GM18873 (cell line): ENCODE measurements around the gene ASIC2.

Source experiments
- ATAC-seq: cut with Tn5 transposase; IDR thresholded peaks from one replicate; pipeline ENCODE4 v1.9.1; 2021; ENCODE audit warnings: mild to moderate bottlenecking, moderate library complexity, moderate number of reproducible peaks; ENCODE audit not compliant: unreplicated experiment, low FRiP score

ASIC2 gene

DNA sequence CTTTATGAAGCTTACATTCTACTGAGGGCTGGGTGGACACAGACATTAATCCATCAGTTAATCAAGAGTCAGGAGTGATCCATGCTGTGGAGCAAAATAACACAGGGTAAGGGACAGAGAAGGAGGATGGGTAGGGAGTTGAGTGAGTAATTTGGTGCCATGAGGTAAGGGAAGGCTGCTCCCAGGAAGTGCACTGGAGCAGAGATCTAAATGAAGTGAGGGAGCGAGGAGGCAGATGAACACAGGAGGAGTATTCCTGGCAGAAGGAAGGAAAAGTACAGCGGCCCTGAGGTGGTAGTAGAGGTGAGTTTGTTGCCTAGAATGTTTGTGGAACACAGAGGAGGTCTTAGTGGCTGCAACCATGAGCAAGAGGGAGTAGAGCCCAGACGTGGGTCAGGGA, 34.8 kb downstream of the ASIC2 start:
- ATAC-seq = no peak

DNA sequence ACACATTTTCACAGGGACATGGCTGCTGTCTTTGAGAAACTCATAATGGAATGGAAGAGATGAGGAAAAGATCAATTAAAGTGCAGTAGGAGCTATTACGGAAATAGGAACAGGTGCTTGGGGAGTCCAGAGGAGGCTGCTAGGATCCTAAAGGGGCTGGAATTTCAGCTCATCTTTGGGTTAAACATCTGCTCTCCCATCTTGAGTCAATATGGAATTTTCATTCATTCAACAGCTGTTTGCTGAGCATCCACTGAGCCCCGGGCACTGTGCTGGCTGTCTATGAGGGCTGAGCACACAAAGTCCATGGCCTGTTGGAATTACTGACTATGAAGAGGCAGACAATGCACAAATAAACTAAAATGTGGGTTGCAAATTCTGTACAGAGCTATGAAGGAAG, 47.9 kb downstream of the ASIC2 start:
- ATAC-seq = no peak

DNA sequence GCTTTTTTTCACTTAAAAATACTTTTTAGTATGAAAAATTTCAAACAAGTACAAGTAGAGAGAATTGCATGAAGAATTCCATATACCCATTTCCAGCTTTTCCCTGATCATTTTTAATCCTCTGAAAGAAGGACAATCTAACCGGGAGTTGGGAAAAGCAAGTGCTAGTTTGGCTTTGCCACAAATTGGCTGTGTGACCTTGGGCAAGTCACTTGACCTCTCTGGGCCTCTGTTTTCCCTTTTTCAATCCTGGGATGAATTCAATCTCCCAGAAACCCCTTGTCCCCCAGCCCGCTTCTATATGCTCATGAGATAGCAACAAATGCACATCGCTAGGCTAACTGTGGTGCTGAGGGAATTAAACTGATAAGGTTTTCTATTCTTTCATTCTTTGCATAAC, 49.4 kb downstream of the ASIC2 start:
- no peak for ATAC-seq

DNA sequence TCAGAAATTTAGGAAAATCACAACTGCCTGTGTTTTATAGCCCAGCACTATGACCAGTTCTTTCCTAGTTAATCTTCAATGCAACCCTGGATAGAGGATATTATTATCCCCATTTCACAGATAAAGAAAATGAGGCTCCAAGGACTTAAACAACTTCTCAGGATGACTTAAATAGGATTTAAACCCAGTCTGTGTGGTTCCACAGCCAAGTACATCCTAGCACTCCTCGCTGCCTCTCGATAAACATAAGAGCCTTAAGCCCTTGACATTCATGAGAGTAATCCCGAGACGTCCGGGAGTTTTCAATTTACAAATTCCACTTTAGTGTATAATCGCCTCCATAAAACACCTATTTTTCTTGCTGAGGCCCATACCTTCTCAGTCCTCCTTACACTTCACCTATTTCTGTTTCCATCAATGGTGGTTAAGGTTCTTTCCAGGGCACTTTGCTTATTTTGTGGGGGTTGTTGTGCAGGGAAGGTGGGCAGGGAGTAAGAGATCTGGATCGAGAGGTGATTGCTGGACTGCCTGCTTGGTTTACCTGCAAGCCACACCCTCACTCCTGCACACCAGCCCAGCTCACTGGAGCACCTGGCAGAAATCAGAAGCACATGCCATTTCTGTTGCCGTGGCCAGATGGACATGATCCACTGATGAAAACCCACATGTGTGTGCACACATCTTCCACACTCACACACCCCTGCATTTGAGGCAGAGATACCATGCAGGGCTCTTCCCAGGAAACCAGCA, 50.5 kb downstream of the ASIC2 start:
- no peak for ATAC-seq

DNA sequence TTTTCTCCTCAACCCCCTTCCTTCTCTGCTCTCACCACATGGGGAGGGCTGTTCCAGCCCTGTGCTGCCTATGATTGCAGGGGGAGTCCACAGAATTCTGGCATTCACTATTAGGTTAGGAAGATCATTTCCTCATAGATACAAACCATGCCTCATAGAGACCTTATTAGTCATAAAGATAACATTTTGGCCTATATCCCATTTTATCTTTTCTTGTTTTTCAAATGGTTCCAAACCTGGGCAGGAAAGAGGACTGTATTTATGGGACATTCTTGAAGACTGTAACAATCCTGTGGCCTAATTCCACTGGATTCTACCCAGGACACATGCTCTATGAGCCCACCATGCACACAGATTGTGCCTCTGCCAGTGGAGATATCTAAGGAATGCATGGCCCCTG, 51.7 kb downstream of the ASIC2 start:
- ATAC-seq = no peak

DNA sequence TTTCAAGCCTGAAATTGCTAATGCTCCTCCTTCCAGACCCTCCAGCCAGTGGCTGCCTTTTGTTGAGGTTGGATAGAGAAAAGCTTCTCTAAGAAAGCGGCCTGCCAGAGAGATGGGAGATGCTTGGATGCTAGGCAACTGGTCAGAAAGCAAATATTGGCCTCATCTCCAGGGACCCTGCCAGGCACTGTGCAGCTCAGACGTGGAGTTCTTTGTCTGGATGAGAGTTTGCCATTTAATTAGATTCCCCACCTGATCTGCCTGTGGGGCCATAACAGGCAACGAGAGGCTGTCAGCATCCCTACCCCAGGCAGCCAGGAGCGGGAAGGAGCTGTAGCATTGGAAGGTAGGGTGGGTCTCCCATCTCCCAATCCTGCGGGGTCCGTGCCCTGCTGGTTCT, 52.7 kb downstream of the ASIC2 start:
- ATAC-seq = no peak

DNA sequence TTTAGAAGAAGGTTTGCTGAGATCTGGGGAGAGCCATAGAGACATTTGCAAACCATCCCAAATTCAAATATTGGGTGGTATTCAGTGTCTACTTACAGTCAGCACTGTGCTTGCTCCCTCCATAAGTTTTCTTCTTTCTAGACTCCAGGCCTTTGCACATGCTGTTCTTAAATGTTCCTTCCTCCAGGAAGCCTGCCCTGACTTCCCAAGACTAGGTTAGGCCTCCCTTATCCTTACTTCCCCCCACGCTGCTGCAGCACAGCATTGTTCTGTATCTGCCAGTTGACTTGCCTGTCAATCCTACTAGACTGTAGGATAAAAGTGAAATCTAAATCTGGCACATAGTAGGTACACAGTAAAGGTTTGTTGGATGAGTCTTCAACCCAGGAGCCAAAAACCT, 53.4 kb downstream of the ASIC2 start:
- no peak for ATAC-seq

DNA sequence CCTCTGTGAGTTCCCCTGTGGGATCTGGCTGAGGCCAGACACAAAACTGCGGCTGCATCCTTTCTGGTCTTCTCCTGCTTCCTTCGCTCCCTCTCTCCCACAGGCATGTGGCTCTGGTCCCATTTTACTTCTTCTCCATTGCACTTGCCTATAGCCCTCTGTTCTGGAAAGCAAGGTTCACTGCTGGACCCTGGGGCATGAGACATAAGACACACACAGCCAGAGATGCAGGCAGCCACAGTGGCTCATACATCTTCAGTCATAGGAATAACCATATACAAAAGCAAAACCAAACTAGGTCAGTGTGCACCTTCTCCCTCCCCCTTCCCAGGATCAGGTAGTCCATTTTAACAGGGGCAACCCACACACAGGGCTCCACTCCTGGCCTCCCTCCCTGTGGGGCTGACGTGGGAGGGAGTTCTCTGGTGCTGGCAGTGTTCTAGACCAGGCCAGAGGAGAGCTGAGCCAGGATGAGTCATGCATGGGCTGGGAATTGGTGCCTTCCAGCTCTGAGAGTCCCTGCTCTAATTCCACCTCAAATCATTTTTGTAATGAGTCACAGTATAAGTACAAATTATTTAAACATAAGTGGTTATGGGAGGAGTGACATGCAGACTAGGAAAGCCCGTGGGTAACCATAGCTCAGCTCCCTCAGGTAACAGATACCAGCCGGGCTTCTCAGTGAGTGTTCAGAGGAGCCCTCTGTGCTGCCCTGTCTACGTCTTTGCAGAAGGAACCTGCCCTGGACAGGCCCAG, 58.0 kb downstream of the ASIC2 start:
- no peak for ATAC-seq

DNA sequence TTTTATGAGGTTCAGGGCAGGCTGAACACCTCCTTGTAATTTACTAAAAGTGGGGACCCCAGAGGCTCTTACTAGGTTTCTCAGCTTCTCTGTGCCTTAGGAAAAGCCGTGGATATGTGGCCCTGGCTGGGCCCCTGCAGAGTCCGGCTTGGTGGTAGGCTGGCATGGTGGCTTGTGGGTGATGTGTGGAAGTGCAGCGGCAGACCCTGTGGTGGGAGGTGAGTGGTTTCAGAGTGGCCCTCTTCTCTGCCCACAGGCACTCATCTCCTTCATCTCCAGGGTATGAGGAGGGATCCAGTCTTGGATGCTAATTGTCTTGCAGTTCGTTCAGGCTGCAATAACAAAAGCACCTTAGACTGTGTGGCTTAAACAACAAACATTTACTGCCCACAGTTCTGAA, 58.9 kb downstream of the ASIC2 start:
- no peak for ATAC-seq

DNA sequence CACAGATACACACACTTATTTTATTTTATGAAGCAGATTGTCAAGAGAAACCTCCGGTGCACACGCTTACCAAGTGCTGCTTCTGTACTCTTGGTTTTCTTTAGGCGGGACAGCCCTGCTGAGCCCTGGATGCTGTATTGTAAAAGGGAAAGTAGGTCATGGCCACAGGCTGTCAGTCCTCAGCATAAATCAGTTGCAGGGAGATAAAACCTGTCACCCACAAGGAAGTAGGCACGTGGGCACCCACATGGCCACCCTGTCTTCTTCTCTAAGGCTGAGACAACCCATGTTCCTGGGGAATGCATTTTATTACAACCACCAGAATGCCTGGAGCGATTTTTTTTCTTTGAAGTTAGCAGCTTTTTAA, 59.3 kb downstream of the ASIC2 start:
- ATAC-seq = no peak

DNA sequence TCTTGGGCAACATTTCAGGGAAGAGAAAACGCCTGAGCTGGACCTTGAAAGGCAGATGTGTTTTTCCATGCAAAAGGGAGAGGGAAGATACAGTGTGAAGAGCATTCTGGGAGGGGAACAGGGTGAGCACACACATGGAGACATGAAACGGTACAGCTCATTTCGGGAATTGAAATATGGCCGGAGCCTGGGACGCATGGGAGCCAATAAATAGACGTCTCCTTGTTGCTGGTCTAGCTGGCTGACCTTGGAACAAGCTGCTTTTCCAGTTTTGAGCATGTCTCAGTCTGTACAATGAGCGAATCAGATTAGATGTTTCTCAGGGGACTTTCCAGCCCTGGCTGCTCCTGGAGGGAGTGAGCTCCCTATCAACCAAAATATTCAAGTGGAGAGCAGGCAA, 63.6 kb downstream of the ASIC2 start:
- ATAC-seq = no peak

DNA sequence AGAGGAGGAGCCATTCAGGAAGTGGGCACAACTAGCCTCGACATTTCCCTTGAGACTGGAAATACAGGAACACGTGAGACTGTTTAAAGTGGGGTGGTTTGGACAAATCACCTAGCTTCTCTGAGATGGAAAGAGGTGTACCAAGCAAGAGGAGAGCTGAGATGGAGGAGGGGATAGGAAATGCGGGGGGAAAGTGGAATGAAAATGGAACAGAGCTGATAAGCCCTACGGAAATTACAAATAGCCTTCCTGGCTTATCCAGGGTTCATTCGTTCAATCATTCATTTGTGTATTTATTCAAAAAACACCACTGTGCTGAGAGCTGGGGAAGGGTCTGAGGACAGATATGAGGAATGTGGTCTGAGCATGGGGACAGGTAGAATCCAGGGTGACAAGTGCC, 64.1 kb downstream of the ASIC2 start:
- no peak for ATAC-seq

DNA sequence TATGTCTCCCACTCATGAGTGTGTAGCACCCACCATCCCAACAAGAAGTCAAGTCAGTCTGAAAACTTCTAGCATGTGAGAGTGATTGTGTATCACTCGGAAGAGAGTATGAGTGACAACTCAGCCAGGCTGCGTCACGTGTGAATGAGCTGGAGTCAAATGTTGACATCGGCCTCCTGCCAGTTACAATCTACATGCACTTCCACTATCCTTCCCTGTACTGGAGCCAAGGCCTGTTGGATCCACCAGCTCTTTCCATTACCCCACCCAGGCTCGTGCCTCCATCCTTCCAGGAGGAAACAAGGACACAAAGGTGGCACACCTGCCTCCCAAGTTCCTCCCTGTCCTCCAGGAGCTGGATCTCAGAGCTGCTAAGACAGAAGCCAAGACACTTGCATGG, 64.5 kb downstream of the ASIC2 start:
- no peak for ATAC-seq

DNA sequence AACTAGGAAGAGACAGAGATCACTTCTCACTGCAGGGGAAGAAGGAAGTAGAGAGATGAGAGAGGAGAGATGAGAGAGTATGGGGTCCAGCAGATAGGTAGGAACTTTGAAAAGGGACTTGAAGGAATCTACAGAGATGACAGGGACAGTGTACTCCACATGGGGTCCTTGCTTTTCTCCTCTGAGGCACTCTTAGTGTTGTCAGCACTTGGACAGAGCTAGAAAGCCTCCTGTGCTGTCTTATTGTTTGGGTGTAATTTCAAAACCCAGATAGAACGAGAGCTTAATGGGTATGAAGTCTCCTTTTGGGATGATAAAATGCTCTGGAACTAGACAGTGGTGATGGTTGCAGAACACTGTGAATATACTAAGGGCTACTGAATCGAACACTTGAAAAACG, 65.2 kb downstream of the ASIC2 start:
- ATAC-seq = no peak

DNA sequence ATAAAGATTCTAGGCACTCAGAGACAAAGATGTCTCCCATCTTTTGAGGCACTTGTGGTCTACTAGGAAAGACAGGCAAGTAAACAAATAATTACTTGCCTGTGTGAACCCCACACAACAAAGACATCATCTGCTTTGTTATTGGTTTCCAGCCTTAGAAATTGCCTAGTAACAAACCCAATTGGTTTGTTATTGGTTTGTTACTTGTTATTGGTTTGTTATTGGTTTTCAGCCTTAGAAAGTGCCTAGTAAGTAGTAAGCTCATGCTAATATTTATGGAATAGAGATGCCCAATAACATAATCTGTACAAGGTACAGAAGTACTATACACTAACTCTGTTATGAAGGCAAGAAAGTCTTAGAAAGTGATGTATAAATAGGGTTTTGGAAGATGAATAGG, 67.1 kb downstream of the ASIC2 start:
- ATAC-seq = no peak

DNA sequence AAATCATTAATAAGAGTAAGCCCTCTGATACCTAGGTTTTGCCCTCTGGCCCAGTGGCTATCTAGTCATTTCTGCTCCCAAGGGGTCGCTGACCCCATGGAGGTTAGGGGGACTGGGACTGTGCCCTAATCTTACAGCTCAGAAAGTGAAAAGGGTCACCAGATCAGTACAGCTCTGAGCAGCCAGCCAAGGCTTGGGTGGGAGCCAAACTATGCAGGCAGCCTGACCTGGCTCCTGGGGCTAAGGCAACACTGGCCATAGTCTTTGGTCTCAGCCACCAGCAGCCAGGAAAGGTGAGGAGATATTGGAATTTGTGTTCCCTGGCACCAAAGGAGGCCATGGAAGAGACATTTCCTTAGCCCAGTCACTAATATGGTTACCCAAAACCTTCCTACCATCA, 67.6 kb downstream of the ASIC2 start:
- no peak for ATAC-seq

DNA sequence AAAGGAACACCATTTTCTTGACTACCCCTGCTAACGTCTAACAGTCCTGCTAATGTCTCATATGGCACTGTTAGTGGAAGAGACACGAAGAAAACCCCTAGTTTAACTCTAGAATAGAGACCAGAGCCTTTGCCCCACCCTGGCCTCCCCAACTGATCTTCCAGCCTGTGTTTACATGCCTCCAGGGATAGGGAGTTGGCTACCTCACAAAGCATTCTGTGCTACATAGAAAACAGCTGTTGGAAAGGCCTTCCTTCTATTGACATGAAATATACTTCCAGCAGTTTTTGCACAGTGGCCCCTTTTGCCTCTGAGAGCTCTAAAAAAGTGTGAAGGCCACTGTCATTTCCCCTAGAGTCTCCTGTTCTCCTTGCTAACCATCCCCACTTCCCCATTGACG, 73.1 kb downstream of the ASIC2 start:
- no peak for ATAC-seq

DNA sequence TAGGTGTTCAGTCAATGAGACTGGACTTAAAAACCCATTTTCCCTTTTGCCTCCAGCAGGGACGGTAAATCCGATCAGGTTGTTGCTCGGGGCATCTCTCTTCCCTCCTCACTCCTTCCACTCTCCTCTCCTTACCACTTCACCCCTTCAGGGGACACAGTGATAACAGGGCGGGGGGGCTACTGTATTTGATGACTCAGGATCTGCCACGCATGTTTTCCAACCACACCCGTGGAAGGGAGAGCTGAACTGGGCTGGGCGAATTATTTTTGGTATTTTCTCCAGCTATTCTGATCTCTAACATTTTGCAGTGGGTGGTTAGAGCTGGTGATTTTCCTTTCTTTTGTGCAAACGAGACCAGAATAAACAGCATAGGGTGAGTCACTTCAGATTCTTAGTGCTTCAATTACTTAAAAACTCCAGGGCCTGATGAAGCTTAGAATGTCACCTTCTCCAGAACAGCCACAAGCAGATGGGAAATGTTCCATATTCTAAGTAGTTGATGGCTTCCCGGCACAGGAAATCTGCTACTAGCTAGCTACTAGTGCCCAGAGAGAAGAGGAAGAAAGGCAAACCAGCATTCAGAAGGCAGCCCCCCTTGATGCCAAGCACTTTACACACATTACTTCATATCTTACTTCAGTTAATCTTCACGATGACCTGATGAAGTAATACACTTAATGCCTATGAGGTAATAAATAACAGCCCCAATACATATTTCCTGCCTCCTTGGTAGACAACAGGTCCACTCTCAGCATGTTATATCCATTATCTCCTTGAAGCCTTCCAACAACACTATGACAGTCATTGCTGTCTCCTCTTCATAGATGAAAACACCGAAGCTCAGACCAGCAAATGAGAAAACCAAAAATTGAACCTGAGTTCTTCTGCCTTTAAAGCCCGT, 74.1 kb downstream of the ASIC2 start:
- no peak for ATAC-seq

DNA sequence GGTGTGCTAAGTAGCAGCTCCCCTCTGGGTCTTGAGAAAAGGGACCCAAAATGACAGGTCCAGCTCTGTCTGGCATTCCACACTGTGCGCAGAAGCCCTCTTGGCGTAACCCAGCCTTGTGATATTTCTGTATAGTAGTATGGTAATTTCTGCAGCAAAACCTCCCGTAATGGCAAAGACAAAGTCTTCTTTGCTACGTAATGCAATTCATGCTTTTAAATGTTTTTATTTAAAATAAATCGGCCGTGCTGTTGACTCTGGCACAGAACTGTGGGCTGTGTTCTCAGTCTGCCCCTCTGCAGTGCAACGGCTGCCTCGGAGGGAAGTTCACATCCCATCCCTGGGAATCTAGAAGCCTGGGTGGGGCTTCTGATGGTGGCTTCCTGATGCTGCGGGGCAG, 75.2 kb downstream of the ASIC2 start:
- no peak for ATAC-seq

DNA sequence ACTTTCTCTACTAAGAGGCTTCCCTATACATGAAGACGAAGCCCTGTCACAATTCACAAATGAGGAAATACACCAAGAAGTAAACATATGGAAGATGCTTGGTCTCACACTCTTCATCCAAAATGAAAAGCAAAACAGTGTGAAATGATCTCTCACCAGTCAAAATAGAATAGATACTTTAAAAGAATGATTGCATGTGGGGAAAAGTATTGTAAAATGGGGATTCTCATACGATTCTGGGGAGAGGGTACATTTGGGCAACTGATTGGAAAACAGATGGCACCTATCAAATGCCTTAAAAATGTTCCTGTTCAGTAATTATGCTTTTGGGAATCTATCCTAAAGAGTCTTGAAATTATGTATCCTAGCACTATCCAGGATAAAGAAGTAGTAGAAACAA, 78.1 kb downstream of the ASIC2 start:
- no peak for ATAC-seq

DNA sequence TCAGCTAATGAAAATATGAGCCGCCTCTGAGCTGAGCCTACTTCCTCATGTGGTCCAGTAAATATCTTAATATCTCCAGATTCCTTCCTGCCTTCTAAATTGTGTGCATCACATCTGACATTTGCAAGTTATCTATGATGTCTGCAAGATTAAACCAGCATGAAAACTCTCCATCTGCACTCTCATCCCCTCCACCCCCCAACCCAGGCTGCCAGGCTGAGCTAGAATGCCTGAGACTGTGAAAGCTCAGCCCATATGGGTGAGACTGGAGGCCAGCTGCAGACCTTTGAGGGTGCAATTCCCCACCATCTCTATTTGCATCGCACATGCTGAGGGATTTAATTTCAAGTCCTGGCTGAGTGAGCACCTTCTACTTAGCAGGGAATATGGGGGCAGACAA, 82.8 kb downstream of the ASIC2 start:
- ATAC-seq = no peak
